ENCODE results near the gene ST13.

GRCh38 chr22:40874016-40874415 lies 17.6 kb upstream of the ST13 start:
- TF ChIP-seq CTCF (IDR thresholded peaks at IDR 0.05) (no peak), POLR2A (IDR thresholded peaks at IDR 0.05) (no peak)

Measured in vagina (tissue), 2 donors.